Hepatocyte (in vitro differentiated cells): Measurements from ENCODE around the gene ESAM. TPM values are rescaled to one million over a fixed set of nuclear protein-coding genes. Genes with fewer than 3 reads are reported as not detected.

Experiments
- DNase-seq: peaks from one replicate; pipeline ENCODE4 v3.0.0-alpha.2; 2016; ENCODE audit warnings: low spot score
- H2AFZ ChIP-seq: fragments of 200-600 bp; sonication (generic); 2 replicates; pipeline ENCODE4 v1.6.0; 2016; ENCODE audit warnings: antibody characterized with exemption, mild to moderate bottlenecking
- H3K27ac ChIP-seq: fragments of 200-600 bp; sonication (generic); 2 replicates; pipeline ENCODE4 v1.5.1; 2016; ENCODE audit warnings: mild to moderate bottlenecking
- H3K27me3 ChIP-seq: fragments of 200-600 bp; sonication (generic); 2 replicates; pipeline ENCODE4 v1.6.1; 2016
- H3K36me3 ChIP-seq: fragments of 200-600 bp; sonication (generic); replicated peaks from 2 replicates; pipeline ENCODE4 v1.5.1; 2016; ENCODE audit warnings: low read depth; ENCODE audit not compliant: insufficient read depth
- H3K4me1 ChIP-seq: fragments of 200-600 bp; sonication (generic); 2 replicates; pipeline ENCODE4 v1.5.1; 2016; ENCODE audit warnings: mild to moderate bottlenecking, moderate library complexity; ENCODE audit not compliant: insufficient read depth
- H3K4me2 ChIP-seq: fragments of 200-600 bp; sonication (generic); 2 replicates; pipeline ENCODE4 v1.6.0; 2016
- H3K4me3 ChIP-seq: fragments of 200-600 bp; sonication (generic); 2 replicates; pipeline ENCODE4 v1.5.1; 2016; ENCODE audit warnings: mild to moderate bottlenecking
- H3K79me2 ChIP-seq: fragments of 200-600 bp; sonication (generic); 2 replicates; pipeline ENCODE4 v1.6.0; 2017; ENCODE audit warnings: mild to moderate bottlenecking
- H3K9me2 ChIP-seq: fragments of 200-600 bp; sonication (generic); replicated peaks from 2 replicates; pipeline ENCODE4 v1.6.0; 2017; ENCODE audit warnings: mild to moderate bottlenecking; ENCODE audit not compliant: insufficient read depth
- H3K9me3 ChIP-seq: fragments of 200-600 bp; sonication (generic); 2 replicates; pipeline ENCODE4 v1.5.1; 2016; ENCODE audit warnings: low read depth, mild to moderate bottlenecking
- H4K20me1 ChIP-seq: fragments of 200-600 bp; sonication (generic); 2 replicates; pipeline ENCODE4 v1.6.0; 2016; ENCODE audit warnings: mild to moderate bottlenecking; ENCODE audit not compliant: insufficient read depth, poor library complexity, severe bottlenecking
- EZH2 ChIP-seq: fragments of 200-600 bp; sonication (generic); IDR thresholded peaks from 2 replicates; pipeline ENCODE4 v1.6.1; 2016; ENCODE audit warnings: antibody characterized with exemption, mild to moderate bottlenecking, borderline replicate concordance
- EZH2phosphoT487 ChIP-seq: fragments of 200-600 bp; sonication (generic); IDR thresholded peaks from one replicate; pipeline ENCODE4 v1.6.1; 2018; ENCODE audit warnings: antibody characterized with exemption, mild to moderate bottlenecking, low read depth, moderate library complexity; ENCODE audit not compliant: unreplicated experiment, severe bottlenecking
- WGBS: methylation state at CpG from one replicate; pipeline ENCODE4 v1.1.6; 2016; ENCODE audit warnings: low lambda C conversion rate; ENCODE audit errors: missing lambda C conversion rate; 5-methylcytosine and 5-hydroxymethylcytosine counted together
- polyA plus RNA-seq: library from polyadenylated mRNA; unstranded; fragments of >200 nt; fragmentation: Nextera tagmentation; extraction: Ambion mirVana; gene quantifications from 2 replicates; pipeline ENCODE4 v1.2.1, GENCODE V29; 2016
- total RNA-seq: library from RNA; depleted of rRNA; stranded (reverse); fragments of >200 nt; gene quantifications from 2 replicates; pipeline ENCODE4 v1.2.3, GENCODE V29; 2014
- TF ChIP-seq, protein P1 (sequence below): fragments of 200-600 bp; sonication (generic); IDR thresholded peaks from 2 replicates; pipeline ENCODE4 v1.5.1; 2016; ENCODE audit warnings: antibody characterized with exemption, mild to moderate bottlenecking; ENCODE audit not compliant: poor library complexity

Gene ESAM
- total and polyA plus RNA-seq, 2 experiments from 2014 or later: 3.6 to 3.9 TPM

DNA sequence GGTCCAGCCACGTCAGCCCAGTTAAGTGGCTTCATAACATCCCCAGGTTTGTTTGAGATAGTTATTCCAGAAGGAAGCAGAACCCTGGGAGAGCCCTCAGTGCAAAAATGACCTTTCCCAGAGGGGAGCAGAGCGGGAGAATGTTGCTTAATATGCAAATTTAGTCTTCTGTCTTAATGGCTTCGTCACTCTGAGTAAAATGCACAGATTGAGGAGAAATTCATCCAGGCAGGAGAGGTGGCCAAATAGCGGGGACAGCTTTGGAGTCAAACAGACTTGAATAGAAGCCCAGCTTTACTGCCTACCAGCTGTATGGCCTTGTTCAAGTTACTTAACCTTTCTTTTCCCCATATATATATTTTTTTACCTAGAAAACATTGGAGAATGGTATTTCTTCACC, 34.6 kb downstream of the ESAM start:
- no peak for DNase-seq
- no peak for TF ChIP-seq EZH2phosphoT487
- TF ChIP-seq, protein P1, sequence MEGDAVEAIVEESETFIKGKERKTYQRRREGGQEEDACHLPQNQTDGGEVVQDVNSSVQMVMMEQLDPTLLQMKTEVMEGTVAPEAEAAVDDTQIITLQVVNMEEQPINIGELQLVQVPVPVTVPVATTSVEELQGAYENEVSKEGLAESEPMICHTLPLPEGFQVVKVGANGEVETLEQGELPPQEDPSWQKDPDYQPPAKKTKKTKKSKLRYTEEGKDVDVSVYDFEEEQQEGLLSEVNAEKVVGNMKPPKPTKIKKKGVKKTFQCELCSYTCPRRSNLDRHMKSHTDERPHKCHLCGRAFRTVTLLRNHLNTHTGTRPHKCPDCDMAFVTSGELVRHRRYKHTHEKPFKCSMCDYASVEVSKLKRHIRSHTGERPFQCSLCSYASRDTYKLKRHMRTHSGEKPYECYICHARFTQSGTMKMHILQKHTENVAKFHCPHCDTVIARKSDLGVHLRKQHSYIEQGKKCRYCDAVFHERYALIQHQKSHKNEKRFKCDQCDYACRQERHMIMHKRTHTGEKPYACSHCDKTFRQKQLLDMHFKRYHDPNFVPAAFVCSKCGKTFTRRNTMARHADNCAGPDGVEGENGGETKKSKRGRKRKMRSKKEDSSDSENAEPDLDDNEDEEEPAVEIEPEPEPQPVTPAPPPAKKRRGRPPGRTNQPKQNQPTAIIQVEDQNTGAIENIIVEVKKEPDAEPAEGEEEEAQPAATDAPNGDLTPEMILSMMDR: no peak
- TF ChIP-seq EZH2: no peak
- Histone ChIP-seq H3K9me2 (no peaks in the 10 kb centered on the region), H3K4me1 (peaks cover 5% of the 10 kb centered on the region), H3K9me3 (no peaks in the 10 kb centered on the region), H2AFZ (no peak overlapping the region), H4K20me1 (no peaks in the 10 kb centered on the region), H3K36me3 (no peaks in the 10 kb centered on the region), H3K4me2 (no peak overlapping the region), H3K4me3 (no peak overlapping the region), H3K27me3 (peaks cover 25% of the 10 kb centered on the region), H3K27ac (no peak overlapping the region), H3K79me2 (no peaks in the 10 kb centered on the region)
- WGBS: 80% methylated on average over 4 of the region's 4 CpGs

DNA sequence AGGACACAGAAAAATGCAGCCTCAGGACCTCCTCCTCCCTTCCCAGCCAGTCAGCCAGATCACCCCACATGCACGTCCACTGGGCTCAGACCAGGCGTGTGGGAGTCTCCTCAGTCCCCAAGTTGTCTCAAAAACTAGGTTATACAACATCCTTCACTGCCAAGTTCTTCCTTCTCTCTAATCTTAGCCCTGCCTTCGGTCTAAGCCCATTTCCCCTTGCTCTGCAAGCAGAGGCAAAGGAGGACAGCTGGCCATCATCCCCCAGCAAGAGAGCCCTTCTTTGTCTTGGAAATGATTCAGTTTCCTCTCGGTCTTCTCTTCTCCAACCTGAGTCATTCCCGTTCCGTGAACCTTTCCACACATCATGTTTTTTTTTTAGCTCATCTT, 36.4 kb downstream of the ESAM start:
- no peak overlapping the region for H3K4me3 ChIP-seq
- H3K36me3 ChIP-seq: no peaks in the 10 kb centered on the region
- no peak for DNase-seq
- H2AFZ ChIP-seq: no peak overlapping the region
- no peaks in the 10 kb centered on the region for H3K9me2 ChIP-seq
- H3K4me2 ChIP-seq: no peak overlapping the region
- H3K27ac ChIP-seq: no peak overlapping the region
- WGBS: 60% methylated on average over 6 of the region's 6 CpGs
- TF ChIP-seq EZH2: no peak
- TF ChIP-seq, protein P1: no peak
- no peak for TF ChIP-seq EZH2phosphoT487
- peaks cover 5% of the 10 kb centered on the region for H3K4me1 ChIP-seq
- no peaks in the 10 kb centered on the region for H4K20me1 ChIP-seq
- H3K9me3 ChIP-seq: no peaks in the 10 kb centered on the region
- no peaks in the 10 kb centered on the region for H3K79me2 ChIP-seq
- peaks cover 42% of the 10 kb centered on the region for H3K27me3 ChIP-seq

DNA sequence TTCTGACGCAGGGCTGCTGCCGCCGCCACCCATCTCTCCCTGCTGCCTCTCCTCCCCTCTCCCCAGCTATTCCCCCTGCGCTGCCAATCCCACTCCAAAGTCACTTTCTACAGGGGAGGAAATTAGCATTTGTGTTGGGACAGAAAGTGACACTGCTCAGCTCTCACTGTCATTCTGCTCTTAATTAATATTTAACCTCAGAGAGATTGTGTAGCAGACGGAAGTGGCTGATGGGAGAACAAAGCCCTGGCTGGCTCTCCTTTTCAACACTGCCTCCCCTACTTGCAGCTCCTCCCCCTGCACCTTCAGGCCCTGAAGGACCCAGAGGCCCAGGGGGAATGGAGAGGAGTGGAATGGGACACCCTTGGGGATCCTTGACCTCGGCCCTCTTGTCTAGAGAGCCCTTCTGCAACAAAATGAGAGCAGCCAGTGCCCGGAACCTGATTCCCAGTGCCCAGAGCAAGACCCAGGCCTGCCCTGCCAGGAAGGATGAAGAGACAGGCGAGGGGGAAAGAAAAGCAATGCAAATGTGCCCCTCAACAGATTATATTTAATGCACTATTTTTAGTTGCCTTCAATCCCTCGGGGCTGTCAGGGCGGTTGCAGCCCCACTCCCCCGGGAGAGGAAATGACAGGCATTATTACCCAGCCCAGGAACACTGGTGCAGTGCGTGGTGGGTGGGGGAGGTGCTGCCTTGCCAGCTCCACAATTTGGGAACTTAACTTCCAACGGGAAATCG, 36.9 kb downstream of the ESAM start:
- no peaks in the 10 kb centered on the region for H3K9me3 ChIP-seq
- peak overlapping the region; percentile 66 for H3K27ac ChIP-seq
- no peaks in the 10 kb centered on the region for H3K79me2 ChIP-seq
- H3K4me1 ChIP-seq: peaks cover 5% of the 10 kb centered on the region
- peaks cover 48% of the 10 kb centered on the region for H3K27me3 ChIP-seq
- 32% methylated on average over 14 of the region's 14 CpGs for WGBS
- H4K20me1 ChIP-seq: no peaks in the 10 kb centered on the region
- H3K36me3 ChIP-seq: no peaks in the 10 kb centered on the region
- TF ChIP-seq, protein P1: no peak
- TF ChIP-seq EZH2 (no peak), EZH2phosphoT487 (no peak)
- peak overlapping the region; percentile 52 for H3K4me2 ChIP-seq
- no peak overlapping the region for H3K4me3 ChIP-seq
- H3K9me2 ChIP-seq: no peaks in the 10 kb centered on the region
- no peak overlapping the region for H2AFZ ChIP-seq
- DNase-seq: peak; percentile 62
